Liver (tissue), 9 donors: ENCODE data around the gene MAP3K21. TPM values are rescaled to one million over a fixed set of nuclear protein-coding genes. Genes with fewer than 3 reads are reported as not detected.

Experiments used
- DNase-seq: peaks from one replicate; pipeline ENCODE4 v3.0.0-alpha.2; 2017; ENCODE audit warnings: low spot score
- H3K27ac ChIP-seq, 2 donors: one replicate each; pipeline ENCODE4 v1.7.0; 2013; ENCODE audit warnings: inconsistent platforms in 2 of 2, low read length in 2 of 2, control low read depth in 1 of 2, low read depth in 1 of 2, mild to moderate bottlenecking in 1 of 2
- H3K27me3 ChIP-seq, 4 donors: one replicate each; pipeline versions ENCODE4 v1.6.1 to v1.7.0; 2013; ENCODE audit warnings: low read length in 3 of 4, inconsistent platforms in 1 of 4, mild to moderate bottlenecking in 1 of 4, moderate library complexity in 1 of 4; ENCODE audit not compliant: control insufficient read depth in 4 of 4, insufficient read depth in 4 of 4
- H3K36me3 ChIP-seq, 4 donors: one replicate each; pipeline versions ENCODE4 v1.6.1 to v1.7.0; 2013; ENCODE audit warnings: low read length in 3 of 4, mild to moderate bottlenecking in 3 of 4, low read depth in 1 of 4, moderate library complexity in 1 of 4; ENCODE audit not compliant: control insufficient read depth in 4 of 4, insufficient read depth in 3 of 4
- H3K4me1 ChIP-seq, 4 donors: one replicate each; pipeline versions ENCODE4 v1.6.1 to v1.7.0; 2013; ENCODE audit warnings: low read length in 3 of 4, mild to moderate bottlenecking in 3 of 4, moderate library complexity in 1 of 4; ENCODE audit not compliant: control insufficient read depth in 4 of 4, insufficient read depth in 4 of 4
- H3K4me3 ChIP-seq, 3 donors: one replicate each; pipeline versions ENCODE4 v1.6.1 to v1.7.0; 2013; ENCODE audit warnings: low read length in 3 of 3, control low read depth in 1 of 3, low read depth in 1 of 3, mild to moderate bottlenecking in 1 of 3
- H3K9ac ChIP-seq, 2 donors: one replicate each; pipeline ENCODE4 v1.7.0; 2013; ENCODE audit warnings: low read length in 2 of 2, mild to moderate bottlenecking in 2 of 2, moderate library complexity in 2 of 2, control low read depth in 1 of 2, low read depth in 1 of 2
- H3K9me3 ChIP-seq, 4 donors: one replicate each; pipeline versions ENCODE4 v1.6.1 to v1.7.0; 2013; ENCODE audit warnings: low read length in 3 of 4; ENCODE audit not compliant: control insufficient read depth in 4 of 4
- ATF3 ChIP-seq: IDR thresholded peaks from 2 replicates; pipeline ENCODE4 v1.6.1; 2016; ENCODE audit warnings: antibody characterized with exemption
- CTCF ChIP-seq: fragments of 150-350 bp; IDR thresholded peaks from 2 replicates; pipeline ENCODE4 v1.5.1; 2017; ENCODE audit warnings: improper control_type of control experiment, low read depth, low read length; ENCODE audit not compliant: missing input control
- EGR1 ChIP-seq, 2 donors: IDR thresholded peaks; 2 replicates each; pipeline ENCODE4 v1.6.1; 2016 to 2018; ENCODE audit warnings: antibody characterized with exemption in 2 of 2, low read depth in 2 of 2
- FOXA1 ChIP-seq: IDR thresholded peaks from 2 replicates; pipeline ENCODE4 v1.6.1; 2016; ENCODE audit warnings: antibody characterized with exemption
- FOXA2 ChIP-seq: IDR thresholded peaks from 2 replicates; pipeline ENCODE4 v1.6.1; 2016; ENCODE audit warnings: antibody characterized with exemption
- GABPA ChIP-seq, 2 donors: IDR thresholded peaks in 1 of 2; conservative IDR thresholded peaks in 1 of 2; 2 replicates each; pipeline ENCODE4 v1.6.1; 2016; ENCODE audit warnings: antibody characterized with exemption in 2 of 2, mild to moderate bottlenecking in 1 of 2, moderate library complexity in 1 of 2
- HNF4A ChIP-seq, 2 donors: conservative IDR thresholded peaks; 2 replicates each; pipeline ENCODE4 v1.6.1; 2016; ENCODE audit warnings: antibody characterized with exemption in 2 of 2, mild to moderate bottlenecking in 2 of 2
- HNF4G ChIP-seq: IDR thresholded peaks from 2 replicates; pipeline ENCODE4 v1.6.1; 2016; ENCODE audit warnings: antibody characterized with exemption
- JUND ChIP-seq, 2 donors: IDR thresholded peaks; 2 replicates each; pipeline ENCODE4 v1.6.1; 2016; ENCODE audit warnings: antibody characterized with exemption in 2 of 2
- NR2F2 ChIP-seq: IDR thresholded peaks from 2 replicates; pipeline ENCODE4 v1.6.1; 2016; ENCODE audit warnings: antibody characterized with exemption
- RAD21 ChIP-seq, 2 donors: IDR thresholded peaks; 2 replicates each; pipeline ENCODE4 v1.6.1; 2016; ENCODE audit warnings: antibody characterized with exemption in 2 of 2, mild to moderate bottlenecking in 2 of 2
- SP1 ChIP-seq: IDR thresholded peaks from 2 replicates; pipeline ENCODE4 v1.6.1; 2018; ENCODE audit warnings: antibody characterized with exemption, mild to moderate bottlenecking
- TAF1 ChIP-seq: conservative IDR thresholded peaks from 2 replicates; pipeline ENCODE4 v1.6.1; 2016; ENCODE audit warnings: antibody characterized with exemption, mild to moderate bottlenecking
- YY1 ChIP-seq: IDR thresholded peaks from 2 replicates; pipeline ENCODE4 v1.6.1; 2016; ENCODE audit warnings: antibody characterized with exemption, mild to moderate bottlenecking
- ZBTB33 ChIP-seq: IDR thresholded peaks from 2 replicates; pipeline ENCODE4 v1.6.1; 2016; ENCODE audit warnings: antibody characterized with exemption
- WGBS: extraction: QIAGEN DNeasy Blood & Tissue Kit; methylation state at CpG from one replicate; pipeline ENCODE4 v1.1.7; 2013; 5-methylcytosine and 5-hydroxymethylcytosine counted together
- polyA plus RNA-seq, 2 donors: library from polyadenylated mRNA; stranded (reverse) in 1 of 2; unstranded in 1 of 2; fragments of 200-250 nt in 1 of 2; fragments of >200 nt in 1 of 2; fragmentation: Nextera tagmentation in 1 of 2; extraction: Ambion mirVana in 1 of 2; gene quantifications; one replicate each; pipeline versions ENCODE4 v1.2.1 to v1.2.3, GENCODE V29; 2013 to 2015
- total RNA-seq, 2 donors: library from RNA; depleted of rRNA; stranded (reverse); fragments of >200 nt; gene quantifications; one replicate each; pipeline ENCODE4 v1.2.3, GENCODE V29; 2014
- donor health status: healthy.
- donor health status: healthy.
- donor health status: healthy.
- donor health status: healthy.
- donor health status: healthy.

MAP3K21 gene
- total and polyA plus RNA-seq, 4 donors: 0.51 to 7.3 (median 1.6) TPM

- TF ChIP-seq GABPA (IDR thresholded peaks at IDR 0.05 in 1 of 2, conservative IDR thresholded peaks at IDR 0.05 in 1 of 2) (no peak), FOXA1 (no peak), ZBTB33 (no peak), RAD21 (IDR thresholded peaks at IDR 0.05) (no peak), YY1 (no peak), SP1 (no peak), ATF3 (no peak), HNF4A (conservative IDR thresholded peaks at IDR 0.05) (no peak), NR2F2 (no peak), FOXA2 (no peak), EGR1 (IDR thresholded peaks at IDR 0.05; ENCODE audit: low read depth in 2 of 2) (no peak), HNF4G (no peak), TAF1 (no peak), JUND (IDR thresholded peaks at IDR 0.05) (no peak), CTCF (no peak)
- no peak for DNase-seq
- Histone ChIP-seq H3K36me3 (no peaks in the 10 kb centered on the region), H3K27me3 (no peaks in the 10 kb centered on the region), H3K27ac (no peak overlapping the region), H3K9me3 (no peaks in the 10 kb centered on the region), H3K9ac (no peak overlapping the region), H3K4me1 (no peaks in the 10 kb centered on the region), H3K4me3 (no peak overlapping the region)
- WGBS: 83% methylated on average over 4 of the region's 4 CpGs
Measured at GRCh38 chr1:233313434-233314155, 13.9 kb upstream of the MAP3K21 start.

GRCh38 chr1:233315718-233316301 lies 11.7 kb upstream of the MAP3K21 start:
- no peaks in the 10 kb centered on the region for H3K9me3 ChIP-seq
- no peaks in the 10 kb centered on the region for H3K4me1 ChIP-seq
- DNase-seq: no peak
- no peak overlapping the region for H3K27ac ChIP-seq
- H3K9ac ChIP-seq: no peak overlapping the region
- no peaks in the 10 kb centered on the region for H3K36me3 ChIP-seq
- H3K27me3 ChIP-seq: no peaks in the 10 kb centered on the region
- 71% methylated on average over 1 of the region's 1 CpG for WGBS
- TF ChIP-seq FOXA2: no peak
- no peak for TF ChIP-seq GABPA (IDR thresholded peaks at IDR 0.05 in 1 of 2, conservative IDR thresholded peaks at IDR 0.05 in 1 of 2)
- no peak for TF ChIP-seq ATF3
- H3K4me3 ChIP-seq: no peak overlapping the region
